Ishikawa (cell line): ENCODE results near the gene NEK7.

Experiments
- CEBPB ChIP-seq: IDR thresholded peaks from 2 replicates; pipeline ENCODE4 v1.6.1; 2012
- EGR1 ChIP-seq: IDR thresholded peaks from 2 replicates; pipeline ENCODE4 v1.6.1; 2012
- FOXM1 ChIP-seq: IDR thresholded peaks from 2 replicates; pipeline ENCODE4 v1.6.1; 2012; ENCODE audit warnings: low read depth, borderline replicate concordance
- MAX ChIP-seq: IDR thresholded peaks from 2 replicates; pipeline ENCODE4 v1.6.1; 2012
- NFIC ChIP-seq: IDR thresholded peaks from 2 replicates; pipeline ENCODE4 v1.6.1; 2012
- RAD21 ChIP-seq: IDR thresholded peaks from 2 replicates; pipeline ENCODE4 v1.6.1; 2012; ENCODE audit warnings: low read depth
- TAF1 ChIP-seq: IDR thresholded peaks from 2 replicates; pipeline ENCODE4 v1.6.1; 2012; ENCODE audit warnings: low read depth, mild to moderate bottlenecking
- TEAD4 ChIP-seq: IDR thresholded peaks from 2 replicates; pipeline ENCODE4 v1.6.1; 2012
- YY1 ChIP-seq: IDR thresholded peaks from 2 replicates; pipeline ENCODE4 v1.6.1; 2012; ENCODE audit warnings: low read depth
- ZBTB7A ChIP-seq: IDR thresholded peaks from 2 replicates; pipeline ENCODE4 v1.6.1; 2012; ENCODE audit warnings: low read depth

- TF ChIP-seq TAF1 (no peak), YY1 (no peak), TEAD4 (no peak), ZBTB7A (no peak), NFIC (no peak), FOXM1 (no peak), CEBPB (no peak), MAX (no peak), RAD21 (no peak), EGR1 (no peak)
These were observed 96.5 kb downstream of the NEK7 start for GRCh38 chr1:198253259-198253658.
